AG04449 (cell line): ENCODE data around the gene ALOX15.
"Not testable (repeated sequence)": the region's sequence is repeated elsewhere in the genome, so short reads cannot be mapped to it uniquely, and the experiment has no call there.

Experiments
- CTCF ChIA-PET: fragments of 350-600 bp; formaldehyde crosslinking; extraction: SDS; loops from one replicate; lab custom pipeline; 2021; ENCODE audit warnings: antibody characterized with exemption; lab: Yijun Ruan, JAX
- POLR2A ChIA-PET: fragments of 400-600, 350-600 bp; formaldehyde crosslinking; extraction: SDS; loops from one replicate; lab custom pipeline; 2020; ENCODE audit warnings: antibody characterized with exemption, inconsistent platforms; lab: Yijun Ruan, JAX
- DNase-seq: peaks from one replicate; pipeline ENCODE4 v3.0.0-alpha.2; 2010; ENCODE audit warnings: low read depth, low spot score
- H3K4me3 ChIP-seq: 2 replicates; pipeline ENCODE4 v1.5.1; 2011; ENCODE audit warnings: low read depth, mild to moderate bottlenecking, control low read depth, low read length
- TF ChIP-seq, protein P1 (sequence below): IDR thresholded peaks from one replicate; pipeline ENCODE4 v1.5.1; 2011; ENCODE audit warnings: mild to moderate bottlenecking, moderate library complexity, low read length, control low read depth, inconsistent platforms; ENCODE audit not compliant: insufficient read depth; ENCODE audit errors: missing control alignments

The ALOX15 gene

DNA sequence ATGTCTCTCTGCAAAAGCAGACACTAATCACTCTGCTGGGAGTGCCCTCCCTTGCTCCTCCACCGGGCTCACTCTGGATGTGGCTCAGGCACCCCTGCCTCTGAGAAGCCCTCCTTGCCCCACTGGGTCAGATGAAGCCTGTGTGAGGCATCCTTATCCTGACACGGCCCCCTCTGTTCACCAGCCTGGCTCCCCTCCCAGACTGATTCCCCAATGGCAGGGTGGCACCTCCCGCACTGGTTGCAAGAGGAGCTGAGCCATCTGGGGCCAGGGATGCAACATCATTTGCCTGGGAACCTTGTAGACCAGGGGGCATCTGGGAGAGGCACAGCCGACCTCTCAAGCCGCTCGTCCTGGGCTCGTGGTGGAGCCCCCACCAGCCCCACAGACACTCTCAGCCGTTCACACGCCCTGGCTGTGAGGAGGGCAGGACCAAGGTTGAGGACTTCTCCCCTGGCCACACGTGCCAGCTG lies 50.5 kb downstream of the ALOX15 start:
- DNase-seq = no peak
- POLR2A ChIA-PET = no interaction called here
- TF ChIP-seq, protein P1, sequence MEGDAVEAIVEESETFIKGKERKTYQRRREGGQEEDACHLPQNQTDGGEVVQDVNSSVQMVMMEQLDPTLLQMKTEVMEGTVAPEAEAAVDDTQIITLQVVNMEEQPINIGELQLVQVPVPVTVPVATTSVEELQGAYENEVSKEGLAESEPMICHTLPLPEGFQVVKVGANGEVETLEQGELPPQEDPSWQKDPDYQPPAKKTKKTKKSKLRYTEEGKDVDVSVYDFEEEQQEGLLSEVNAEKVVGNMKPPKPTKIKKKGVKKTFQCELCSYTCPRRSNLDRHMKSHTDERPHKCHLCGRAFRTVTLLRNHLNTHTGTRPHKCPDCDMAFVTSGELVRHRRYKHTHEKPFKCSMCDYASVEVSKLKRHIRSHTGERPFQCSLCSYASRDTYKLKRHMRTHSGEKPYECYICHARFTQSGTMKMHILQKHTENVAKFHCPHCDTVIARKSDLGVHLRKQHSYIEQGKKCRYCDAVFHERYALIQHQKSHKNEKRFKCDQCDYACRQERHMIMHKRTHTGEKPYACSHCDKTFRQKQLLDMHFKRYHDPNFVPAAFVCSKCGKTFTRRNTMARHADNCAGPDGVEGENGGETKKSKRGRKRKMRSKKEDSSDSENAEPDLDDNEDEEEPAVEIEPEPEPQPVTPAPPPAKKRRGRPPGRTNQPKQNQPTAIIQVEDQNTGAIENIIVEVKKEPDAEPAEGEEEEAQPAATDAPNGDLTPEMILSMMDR = no peak
- CTCF ChIA-PET = interaction anchor here (1.0 to 1.5 kb wide), 2 partner anchors 24 to 35 kb away, joined by 3 to 7 read pairs; no protein-coding TSS in a partner anchor
- no peak overlapping the region for H3K4me3 ChIP-seq

GRCh38 chr17:4590042-4590441 lies 51.4 kb downstream of the ALOX15 start:
- CTCF ChIA-PET = interaction anchor here (1.5 kb wide), 1 partner anchor 23 kb away, joined by 7 read pairs; no protein-coding TSS in a partner anchor
- DNase-seq, POLR2A ChIA-PET, H3K4me3 ChIP-seq: not testable (repeated sequence)

GRCh38 chr17:4588898-4589625 lies 52.4 kb downstream of the ALOX15 start:
- ChIA-PET CTCF (interaction anchor here (0.9 to 3.3 kb wide), 2 partner anchors 22 to 48 kb away, joined by 3 to 34 read pairs; no protein-coding TSS in a partner anchor), POLR2A (no interaction called here)
- DNase-seq = no peak
- no peak overlapping the region for H3K4me3 ChIP-seq
- TF ChIP-seq, protein P1 = no peak

- TF ChIP-seq, protein P1 = no peak
- H3K4me3 ChIP-seq = no peak overlapping the region
- DNase-seq = no peak
- ChIA-PET CTCF (interaction anchor here (0.9 to 3.3 kb wide), 3 partner anchors 9 to 49 kb away, joined by 3 to 34 read pairs (median 7); no protein-coding TSS in a partner anchor), POLR2A (no interaction called here)
These were observed 53.1 kb downstream of the ALOX15 start for GRCh38 chr17:4588391-4588790.

DNA sequence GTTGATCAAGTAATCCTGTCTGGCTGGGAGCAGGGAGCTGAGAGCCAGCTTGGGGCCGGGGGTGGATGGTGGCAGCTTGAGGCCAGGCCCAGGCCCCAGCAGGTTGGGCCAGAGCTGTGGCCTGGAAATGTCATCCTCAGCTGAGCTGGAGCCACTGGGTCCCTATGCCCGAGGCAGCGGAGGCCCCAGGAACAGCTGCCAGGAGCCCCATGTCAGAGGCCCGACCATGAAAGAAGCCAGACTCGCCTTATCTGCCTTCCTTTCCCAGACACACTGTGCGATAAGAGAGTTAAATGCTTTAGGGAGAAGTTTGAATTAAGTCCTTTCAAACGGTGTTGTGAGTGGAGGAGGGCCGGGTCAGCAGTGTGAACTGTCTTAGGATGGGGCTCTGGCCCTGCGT lies 53.7 kb downstream of the ALOX15 start:
- ChIA-PET CTCF (interaction anchor here (1.1 to 3.3 kb wide), 2 partner anchors 9 to 21 kb away, joined by 7 to 34 read pairs; no protein-coding TSS in a partner anchor), POLR2A (no interaction called here)
- DNase-seq = no peak
- H3K4me3 ChIP-seq = no peak overlapping the region
- TF ChIP-seq, protein P1 = no peak

- POLR2A ChIA-PET = no interaction called here
- TF ChIP-seq, protein P1 = no peak
- no peak for DNase-seq
- CTCF ChIA-PET = interaction anchor here (1.0 to 3.3 kb wide), 3 partner anchors 10 to 36 kb away, joined by 3 to 34 read pairs (median 3); no protein-coding TSS in a partner anchor
- no peak overlapping the region for H3K4me3 ChIP-seq
These were observed 54.3 kb downstream of the ALOX15 start for GRCh38 chr17:4587195-4587594.
